NCI-H146 treated with DMSO at 0.1 percent for 48 hours (cell line): ENCODE measurements around the gene GMCL2.

Experiments used
- DNase-seq: peaks from one replicate; lab custom pipeline; 2025; ENCODE audit not compliant: unreplicated experiment; lab: John Stamatoyannopoulos, UW

GMCL2 gene

GRCh38 chr5:178221853-178222252 lies 34.7 kb upstream of the GMCL2 start:
- no peak for DNase-seq

GRCh38 chr5:178221282-178221681 lies 34.1 kb upstream of the GMCL2 start:
- DNase-seq, result no peak

DNA sequence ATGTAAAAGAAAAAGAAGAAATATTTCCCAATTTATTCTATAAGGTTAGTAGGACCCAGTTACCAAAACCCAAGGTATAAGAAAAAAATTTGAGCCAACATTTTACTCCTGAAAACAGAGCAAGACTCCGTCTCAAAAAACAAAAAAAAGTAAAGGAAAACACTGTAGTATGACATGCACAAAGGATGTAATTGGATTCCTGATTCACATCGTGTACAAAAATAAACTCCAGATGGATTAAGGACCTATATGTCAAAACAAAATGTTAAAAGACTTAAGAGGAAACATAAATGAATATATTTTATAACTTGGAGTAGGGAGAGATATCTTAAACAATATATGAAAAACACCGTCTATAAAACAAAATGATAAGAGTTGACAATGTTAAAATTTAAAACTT lies 31.7 kb upstream of the GMCL2 start:
- no peak for DNase-seq

GRCh38 chr5:178218237-178218776 lies 31.1 kb upstream of the GMCL2 start:
- no peak for DNase-seq

- no peak for DNase-seq
Observed at GRCh38 chr5:178216779-178217178, 29.6 kb upstream of the GMCL2 start.

DNA sequence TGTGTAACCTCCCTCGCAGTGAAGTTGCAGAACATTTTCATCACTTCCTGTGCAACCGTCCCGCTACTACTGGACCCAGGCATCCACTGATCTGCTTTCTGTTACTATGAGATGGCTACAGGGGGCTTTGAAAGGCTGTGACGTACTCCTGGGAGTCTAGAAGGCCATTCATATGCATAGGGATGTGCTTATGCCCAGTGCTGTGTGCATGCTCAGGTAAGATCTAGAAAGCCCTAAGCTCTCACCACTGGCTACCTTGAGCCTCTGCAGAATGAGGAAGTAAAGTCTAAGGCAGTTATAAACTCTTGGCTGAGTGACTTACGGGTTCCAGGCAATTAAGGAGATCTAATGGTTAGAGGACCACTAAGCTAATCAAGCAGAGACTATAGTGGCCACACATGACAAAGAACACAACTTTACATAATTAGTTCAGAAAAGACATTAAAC lies 28.9 kb upstream of the GMCL2 start:
- DNase-seq, result no peak

DNA sequence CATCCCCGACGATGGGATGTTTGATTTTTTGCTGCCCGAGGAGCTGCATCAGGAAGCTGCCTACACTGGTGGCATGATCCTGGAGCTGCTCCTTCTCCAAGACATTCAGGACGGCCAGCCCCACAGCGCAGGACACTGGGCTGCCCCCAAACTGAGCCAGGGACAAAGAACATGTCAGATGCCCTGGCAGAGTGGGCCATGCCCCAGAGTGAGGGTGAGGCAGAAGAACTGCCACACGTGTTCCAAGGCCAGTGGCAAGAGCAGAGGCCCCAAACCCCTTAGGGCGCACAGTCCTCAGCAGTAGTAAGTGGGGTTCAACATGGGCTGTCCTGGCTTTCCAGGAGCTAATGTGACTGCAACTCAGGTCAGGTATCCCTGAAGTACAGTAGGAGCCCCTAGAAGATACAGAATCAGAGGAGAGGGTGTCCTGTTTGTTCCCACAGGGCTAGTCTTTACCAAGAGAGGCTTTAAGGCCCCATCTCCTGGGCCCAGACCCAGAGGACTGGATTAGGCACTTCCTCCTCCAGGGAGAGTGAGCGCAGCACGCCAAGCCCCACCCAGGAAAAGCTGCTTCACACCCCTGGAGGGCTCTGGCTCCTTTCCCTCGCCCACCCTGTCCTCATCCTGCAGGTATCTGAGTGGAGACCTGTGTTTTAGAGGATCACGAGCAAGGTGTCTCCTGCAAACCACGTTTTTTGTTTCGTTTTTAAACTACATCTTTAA lies 28.3 kb upstream of the GMCL2 start:
- no peak for DNase-seq

DNA sequence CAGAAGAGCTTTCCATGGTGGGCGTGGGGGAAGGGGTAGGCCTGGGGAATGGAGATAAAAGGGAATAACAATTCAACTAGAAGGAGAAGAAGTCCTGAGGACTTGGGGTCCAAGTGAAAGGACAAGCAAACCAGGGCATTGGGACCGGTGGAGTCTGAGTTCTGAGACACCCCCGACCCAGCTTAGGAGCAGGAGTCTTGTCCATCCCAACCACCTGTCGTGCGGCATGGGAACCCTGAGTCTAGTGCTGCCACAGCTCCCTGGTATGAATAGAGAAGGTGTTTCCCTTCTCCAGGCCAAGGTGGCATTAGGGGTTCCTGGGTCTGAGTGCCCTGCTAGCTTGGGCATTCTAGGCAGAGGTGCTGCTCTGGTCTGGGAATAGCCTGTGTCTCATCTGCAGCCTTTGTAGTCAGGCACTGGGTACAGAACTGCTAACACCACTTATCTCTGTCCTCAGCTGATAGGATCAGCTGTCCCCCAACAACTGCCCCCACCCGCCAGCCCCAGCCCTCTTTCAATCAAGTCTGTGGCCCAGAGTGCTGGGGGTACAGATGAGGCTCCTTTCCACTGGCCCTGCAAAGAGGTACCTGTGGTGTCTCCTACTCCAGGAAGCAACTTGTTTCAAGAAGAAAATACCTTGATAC lies 27.1 kb upstream of the GMCL2 start:
- no peak for DNase-seq

DNA sequence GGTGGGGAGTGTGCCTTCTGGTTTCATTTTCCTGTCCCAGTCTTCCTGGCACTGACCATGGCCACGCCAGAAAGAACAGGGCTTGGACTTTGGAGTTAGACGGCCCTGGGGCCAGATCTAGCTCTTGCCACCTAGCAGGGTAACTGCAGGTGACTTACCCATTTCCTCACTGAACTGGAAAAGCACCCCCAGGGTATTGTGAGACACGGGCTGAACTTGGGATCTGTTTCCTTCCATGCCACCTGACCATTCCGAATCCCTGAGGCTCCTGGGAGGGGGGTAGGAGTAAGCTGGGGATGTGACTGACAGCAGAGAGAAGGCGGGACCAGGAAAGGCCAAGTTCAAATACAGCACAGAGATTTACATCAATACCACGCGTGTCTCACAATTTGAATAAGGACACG lies 26.6 kb upstream of the GMCL2 start:
- no peak for DNase-seq

GRCh38 chr5:178213003-178213461 lies 25.9 kb upstream of the GMCL2 start:
- DNase-seq, result no peak

DNA sequence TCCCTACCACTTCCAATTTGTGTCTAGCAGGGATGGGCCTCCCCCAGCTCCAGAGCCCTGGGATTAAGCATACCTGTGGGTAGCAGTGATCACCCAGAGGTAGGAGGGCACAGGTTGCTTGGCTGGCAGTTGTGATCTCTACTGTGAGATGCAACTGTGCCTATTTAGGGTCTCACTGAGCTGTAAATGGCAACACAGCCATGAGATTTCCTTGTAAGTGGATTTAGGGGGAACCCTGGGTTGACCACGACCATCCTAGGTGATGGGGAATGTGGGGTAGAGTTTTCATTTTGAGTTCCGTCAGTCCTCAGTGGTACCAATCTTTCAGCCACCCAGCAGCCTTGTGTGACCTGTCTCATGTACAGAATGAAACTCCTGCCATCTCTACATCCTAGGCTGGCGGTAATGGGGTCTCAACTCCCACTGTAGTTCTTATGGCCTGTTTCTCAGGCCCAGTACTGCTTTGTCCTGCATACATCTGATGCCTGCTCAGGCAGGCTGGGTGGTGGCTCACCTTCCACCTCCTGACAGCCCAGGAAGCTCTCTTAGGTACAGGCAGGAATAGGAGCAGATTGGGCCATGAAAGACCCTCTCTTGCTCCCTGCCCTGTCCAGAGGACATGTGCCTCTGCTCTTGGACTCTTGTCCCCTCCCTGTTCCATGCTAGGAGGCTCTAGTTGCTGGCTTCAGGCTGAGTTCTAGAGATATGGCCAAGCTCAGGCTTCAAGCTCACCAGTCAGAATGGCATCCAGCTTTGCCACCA lies 25.3 kb upstream of the GMCL2 start:
- no peak for DNase-seq

GRCh38 chr5:178211095-178212048 lies 24.2 kb upstream of the GMCL2 start:
- DNase-seq, result no peak

GRCh38 chr5:178210686-178211085 lies 23.5 kb upstream of the GMCL2 start:
- no peak for DNase-seq

GRCh38 chr5:178210073-178210535 lies 22.9 kb upstream of the GMCL2 start:
- DNase-seq, result no peak

- DNase-seq, result no peak
Observed at GRCh38 chr5:178209334-178210072, 22.3 kb upstream of the GMCL2 start.

- no peak for DNase-seq
Observed at GRCh38 chr5:178208540-178209227, 21.5 kb upstream of the GMCL2 start.

DNA sequence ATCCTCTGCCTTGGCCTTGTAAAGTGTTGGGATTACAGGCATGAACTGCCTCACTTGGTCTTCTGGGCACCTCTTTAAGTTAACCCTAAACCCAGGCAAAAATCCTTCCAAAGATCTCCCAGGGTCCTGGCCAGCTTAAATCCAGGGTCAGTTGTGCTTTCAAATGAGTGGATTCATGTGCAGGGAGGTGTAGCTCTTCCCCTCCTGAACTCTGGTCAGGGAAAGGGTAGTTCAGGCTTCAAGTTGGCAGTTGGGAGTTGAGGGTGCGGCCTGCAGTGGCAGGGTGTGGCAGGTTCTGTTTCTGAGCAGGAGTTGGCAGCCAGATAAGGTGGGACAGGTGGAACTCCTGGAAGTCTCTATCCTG lies 20.7 kb upstream of the GMCL2 start:
- DNase-seq, result no peak

DNA sequence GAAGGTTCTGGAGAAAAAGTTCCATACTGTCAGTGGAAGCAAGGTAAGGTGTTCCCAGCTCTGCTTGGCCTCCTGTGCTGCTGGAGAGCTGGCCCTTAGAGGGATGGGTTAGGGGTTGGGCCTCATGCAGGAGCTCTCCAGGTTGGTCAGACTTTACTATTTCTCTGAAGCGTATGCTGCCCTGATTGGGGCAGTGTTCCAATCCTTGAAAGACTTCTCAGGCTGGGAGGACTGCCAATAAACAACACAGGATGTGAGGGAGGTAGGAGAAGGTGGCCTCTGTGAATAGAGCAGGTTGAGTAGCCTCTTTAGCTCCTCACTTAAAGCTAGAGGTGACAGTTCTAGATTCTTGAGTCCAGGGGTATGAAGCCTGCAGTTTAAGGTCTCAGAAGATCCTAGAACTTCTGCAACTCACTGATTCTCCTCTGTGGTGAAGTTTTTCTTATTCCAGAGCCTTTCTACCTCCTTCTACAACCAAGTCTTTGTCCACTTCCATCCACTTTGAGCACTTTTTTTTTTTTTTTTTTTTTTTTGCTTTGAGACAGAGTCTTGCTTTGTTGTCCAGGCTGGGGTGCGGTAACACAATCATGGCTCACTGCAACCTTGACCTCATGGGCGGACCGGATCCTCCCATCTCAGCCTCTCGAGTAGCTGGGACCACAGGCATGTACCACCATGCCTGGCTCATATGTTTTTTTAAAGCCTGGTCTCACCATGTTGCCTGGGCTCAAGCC lies 20.2 kb upstream of the GMCL2 start:
- DNase-seq, result no peak
